ENCODE results near the gene SMPDL3A.
"Not testable (repeated sequence)": the region's sequence is repeated elsewhere in the genome, so short reads cannot be mapped to it uniquely, and the experiment has no call there.

SMPDL3A gene

GRCh38 chr6:122789182-122790027, at the start of gene SMPDL3A:
SMPDL3A (plus strand) TSS chr6:122789258; CDS start chr6:122789347, 89 bp downstream.
- peak; percentile 82 for DNase-seq (ENCODE audit: low spot score)

- DNase-seq (ENCODE audit: low spot score), result no peak
Observed at GRCh38 chr6:122740091-122740490, 49.0 kb upstream of the SMPDL3A start.

- DNase-seq (ENCODE audit: low spot score), result no peak
Observed at GRCh38 chr6:122740936-122741335, 48.1 kb upstream of the SMPDL3A start.

- DNase-seq (ENCODE audit: low spot score), result peak; percentile 18
Observed at GRCh38 chr6:122744247-122744646, 44.8 kb upstream of the SMPDL3A start.

GRCh38 chr6:122744856-122745255, 44.2 kb upstream of the SMPDL3A start:
- DNase-seq (ENCODE audit: low spot score), result not testable (repeated sequence)

GRCh38 chr6:122746688-122747087, 42.4 kb upstream of the SMPDL3A start:
- no peak for DNase-seq (ENCODE audit: low spot score)

- DNase-seq (ENCODE audit: low spot score), result no peak
Observed at GRCh38 chr6:122747573-122747972, 41.5 kb upstream of the SMPDL3A start.

- DNase-seq (ENCODE audit: low spot score), result not testable (repeated sequence)
Observed at GRCh38 chr6:122748945-122749344, 40.1 kb upstream of the SMPDL3A start.

- no peak for DNase-seq (ENCODE audit: low spot score)
Observed at GRCh38 chr6:122749451-122750050, 39.5 kb upstream of the SMPDL3A start.

- no peak for DNase-seq (ENCODE audit: low spot score)
Observed at GRCh38 chr6:122751326-122751725, 37.7 kb upstream of the SMPDL3A start.

- DNase-seq (ENCODE audit: low spot score), result no peak
Observed at GRCh38 chr6:122752459-122752858, 36.6 kb upstream of the SMPDL3A start.

GRCh38 chr6:122753000-122753687, 35.9 kb upstream of the SMPDL3A start:
- no peak for DNase-seq (ENCODE audit: low spot score)

GRCh38 chr6:122753688-122754056, 35.4 kb upstream of the SMPDL3A start:
- DNase-seq (ENCODE audit: low spot score), result no peak

- DNase-seq (ENCODE audit: low spot score), result no peak
Observed at GRCh38 chr6:122754191-122754731, 34.8 kb upstream of the SMPDL3A start.

- peak; percentile 42 for DNase-seq (ENCODE audit: low spot score)
Observed at GRCh38 chr6:122755901-122756300, 33.2 kb upstream of the SMPDL3A start.

- no peak for DNase-seq (ENCODE audit: low spot score)
Observed at GRCh38 chr6:122758927-122759334, 30.1 kb upstream of the SMPDL3A start.

- DNase-seq (ENCODE audit: low spot score), result no peak
Observed at GRCh38 chr6:122760330-122760729, 28.7 kb upstream of the SMPDL3A start.

- DNase-seq (ENCODE audit: low spot score), result no peak
Observed at GRCh38 chr6:122766256-122766655, 22.8 kb upstream of the SMPDL3A start.

- peak; percentile 50 for DNase-seq (ENCODE audit: low spot score)
Observed at GRCh38 chr6:122770835-122771601, 18.0 kb upstream of the SMPDL3A start.

- DNase-seq (ENCODE audit: low spot score), result no peak
Observed at GRCh38 chr6:122772724-122773415, 16.2 kb upstream of the SMPDL3A start.

GRCh38 chr6:122775975-122776374, 13.1 kb upstream of the SMPDL3A start:
- no peak for DNase-seq (ENCODE audit: low spot score)

Measured in LoVo (cell line).